GM12873 (cell line): ENCODE measurements around the gene ZNHIT2.

Experiments used
- CTCF ChIP-seq: IDR thresholded peaks from 2 replicates; pipeline ENCODE4 v1.5.1; 2012; ENCODE audit warnings: low read depth, mild to moderate bottlenecking, moderate library complexity, low read length, control low read depth; ENCODE audit not compliant: insufficient read depth; ENCODE audit errors: missing control alignments

ZNHIT2 gene

GRCh38 chr11:65110354-65110861 is 7.1 kb downstream of the ZNHIT2 start:
- TF ChIP-seq CTCF: peak; percentile 98

- TF ChIP-seq CTCF: no peak
Measured at GRCh38 chr11:65109231-65110198, 8.0 kb downstream of the ZNHIT2 start.

- no peak for TF ChIP-seq CTCF
Measured at GRCh38 chr11:65108469-65109123, 8.9 kb downstream of the ZNHIT2 start.

DNA sequence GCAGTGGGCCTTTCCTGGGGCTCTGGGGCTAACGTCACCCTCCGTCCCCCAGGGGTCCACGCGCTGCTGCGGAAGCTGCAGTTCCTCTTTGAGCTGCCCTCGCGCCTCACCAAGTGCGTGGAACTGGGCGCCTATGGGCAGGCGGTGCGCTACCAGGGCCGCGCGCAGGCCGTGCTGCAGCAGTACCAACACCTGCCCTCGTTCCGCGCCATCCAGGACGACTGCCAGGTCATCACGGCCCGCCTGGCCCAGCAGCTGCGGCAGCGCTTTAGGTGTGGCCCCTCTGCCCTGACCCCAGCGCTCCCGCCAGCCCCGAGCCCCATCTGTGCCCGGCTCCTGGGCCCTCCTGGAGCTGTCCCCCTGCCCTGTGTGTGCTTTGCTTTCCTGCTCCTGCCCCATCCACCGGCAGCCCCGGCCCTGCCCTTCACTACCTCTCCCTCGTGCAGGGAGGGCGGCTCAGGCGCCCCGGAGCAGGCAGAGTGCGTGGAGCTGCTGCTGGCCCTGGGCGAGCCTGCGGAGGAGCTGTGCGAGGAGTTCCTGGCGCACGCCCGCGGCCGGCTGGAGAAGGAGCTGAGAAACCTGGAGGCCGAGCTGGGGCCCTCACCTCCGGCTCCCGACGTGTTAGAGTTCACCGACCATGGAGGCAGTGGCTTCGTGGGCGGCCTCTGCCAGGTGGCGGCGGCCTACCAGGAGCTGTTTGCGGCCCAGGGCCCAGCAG is 9.6 kb downstream of the ZNHIT2 start:
- TF ChIP-seq CTCF: no peak

DNA sequence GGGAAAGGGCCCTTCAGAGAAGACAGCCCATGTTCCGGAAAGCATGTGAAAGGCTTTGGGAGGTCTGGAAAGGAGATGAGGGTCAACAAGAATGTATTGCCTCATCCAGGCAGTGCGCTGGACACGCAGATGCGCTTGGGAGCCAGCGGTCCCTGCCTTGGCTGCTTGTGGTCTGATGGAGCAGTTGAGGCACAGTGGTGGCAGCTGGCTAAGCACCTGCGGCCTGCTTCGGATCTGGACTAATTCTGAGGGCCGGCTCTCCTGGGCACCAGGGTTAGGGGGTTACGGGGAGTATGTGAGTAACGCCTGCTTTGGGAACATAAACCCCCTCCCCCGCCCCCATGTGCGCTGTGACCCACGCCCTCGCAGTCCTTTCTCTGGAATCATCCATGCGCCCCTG is 10.4 kb downstream of the ZNHIT2 start:
- TF ChIP-seq CTCF: no peak

- no peak for TF ChIP-seq CTCF
Measured at GRCh38 chr11:65104628-65105027, 12.9 kb downstream of the ZNHIT2 start.
